Stimulated activated naive CD8-positive, alpha-beta T cell treated with anti-CD3 and anti-CD28 coated beads, Interleukin-15, amount 100 ng/mL, for 72 hours (primary cell): ENCODE data around the gene YARS1.

Source experiments
- ATAC-seq: fragments of 150-1000 bp; cut with Tn5 transposase; 2 replicates; pipeline ENCODE4 v1.10.0; 2021; ENCODE audit warnings: mild to moderate bottlenecking, moderate library complexity
- DNase-seq, 2 donors: peaks; one replicate each; pipeline ENCODE4 v3.0.0; 2021 to 2022
- H3K27ac Mint-ChIP-seq, 2 donors: one replicate each; pipeline ENCODE4 v1.8.0; 2022; ENCODE audit warnings: mild to moderate bottlenecking in 2 of 2, mixed read lengths in 2 of 2, moderate library complexity in 2 of 2
- H3K27me3 Mint-ChIP-seq: one replicate; pipeline ENCODE4 v1.8.0; 2022; ENCODE audit warnings: mixed read lengths
- H3K4me1 Mint-ChIP-seq: one replicate; pipeline ENCODE4 v1.8.0; 2022; ENCODE audit warnings: mild to moderate bottlenecking, mixed read lengths
- H3K4me3 Mint-ChIP-seq, 2 donors: one replicate each; pipeline ENCODE4 v1.8.0; 2022; ENCODE audit warnings: mild to moderate bottlenecking in 2 of 2, mixed read lengths in 2 of 2, moderate library complexity in 1 of 2
- H3K9me3 Mint-ChIP-seq, 2 donors: one replicate each; pipeline ENCODE4 v1.8.0; 2022; ENCODE audit warnings: mixed read lengths in 2 of 2

The YARS1 gene

DNA sequence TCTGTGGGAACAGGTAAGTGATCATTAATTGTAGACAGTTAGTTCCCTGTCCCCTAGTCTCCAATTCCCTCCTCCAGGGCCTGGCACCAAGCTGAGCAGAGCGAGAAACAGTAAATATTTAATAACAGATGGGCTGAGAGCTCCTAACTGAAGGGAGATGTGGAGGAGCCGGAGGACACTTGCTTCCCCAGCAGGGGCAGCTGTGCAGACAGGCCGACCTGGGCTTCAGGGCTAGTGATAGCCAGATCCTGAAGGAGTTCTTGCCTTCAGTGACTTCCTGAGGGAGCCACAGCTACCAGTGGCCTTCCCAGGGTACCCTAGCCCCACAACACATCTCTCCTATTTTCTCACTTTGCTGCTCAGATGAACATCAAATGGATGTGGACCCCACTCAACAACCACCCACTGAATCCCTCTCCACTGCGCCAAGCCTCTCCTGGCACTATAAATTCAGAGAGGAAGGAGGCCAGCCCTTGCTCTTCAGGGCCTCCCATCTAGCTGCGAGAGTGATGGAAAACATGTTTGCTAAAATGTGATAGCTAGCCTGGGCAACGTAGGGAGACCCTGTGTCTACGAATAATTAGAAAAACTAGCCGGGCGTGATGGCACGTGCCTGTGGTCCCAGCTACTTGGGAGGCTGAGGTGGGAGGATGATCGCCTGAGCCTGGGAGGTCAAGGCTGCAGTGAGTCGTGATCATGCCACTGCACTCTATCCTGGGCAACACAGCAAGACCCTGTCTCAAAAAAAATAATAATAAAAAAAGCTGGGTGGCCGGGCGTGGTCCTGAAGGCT is 87.7 kb downstream of the YARS1 start:
- Mint-ChIP-seq H3K4me1 (peaks cover 20% of the 10 kb centered on the region), H3K27me3 (peaks cover 10% of the 10 kb centered on the region), H3K27ac (no peak overlapping the region), H3K4me3 (no peak overlapping the region), H3K9me3 (no peaks in the 10 kb centered on the region)
- ATAC-seq (no peak), DNase-seq (no peak)

GRCh38 chr1:32728413-32729077 is 88.6 kb downstream of the YARS1 start:
- Mint-ChIP-seq H3K4me3 (no peak overlapping the region), H3K9me3 (no peaks in the 10 kb centered on the region), H3K4me1 (peaks cover 16% of the 10 kb centered on the region), H3K27ac (no peak overlapping the region), H3K27me3 (peaks cover 13% of the 10 kb centered on the region)
- no peak for DNase-seq
- no peak for ATAC-seq

DNA sequence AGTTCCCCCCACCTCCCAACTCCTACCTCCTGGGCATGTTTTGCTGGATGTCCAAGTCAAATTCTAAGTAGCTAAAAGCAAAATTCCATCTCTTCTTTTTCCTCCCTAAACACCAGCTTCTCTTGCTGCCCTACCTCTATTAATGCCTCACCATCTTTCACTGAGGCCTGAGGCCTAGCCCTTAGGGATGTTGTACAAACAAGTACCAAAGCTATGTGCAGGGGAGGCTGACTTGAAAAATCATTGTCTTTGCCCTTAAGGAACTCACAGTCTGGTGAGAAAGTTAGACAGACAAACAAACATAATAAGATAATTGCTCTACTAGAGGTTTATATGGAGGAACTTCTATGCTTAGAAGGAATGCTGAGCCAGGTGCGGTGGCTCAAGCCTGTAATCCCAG is 89.3 kb downstream of the YARS1 start:
- Mint-ChIP-seq H3K27me3 (peaks cover 13% of the 10 kb centered on the region), H3K27ac (no peak overlapping the region), H3K4me1 (peaks cover 16% of the 10 kb centered on the region), H3K4me3 (no peak overlapping the region), H3K9me3 (no peaks in the 10 kb centered on the region)
- no peak for ATAC-seq
- DNase-seq: no peak

DNA sequence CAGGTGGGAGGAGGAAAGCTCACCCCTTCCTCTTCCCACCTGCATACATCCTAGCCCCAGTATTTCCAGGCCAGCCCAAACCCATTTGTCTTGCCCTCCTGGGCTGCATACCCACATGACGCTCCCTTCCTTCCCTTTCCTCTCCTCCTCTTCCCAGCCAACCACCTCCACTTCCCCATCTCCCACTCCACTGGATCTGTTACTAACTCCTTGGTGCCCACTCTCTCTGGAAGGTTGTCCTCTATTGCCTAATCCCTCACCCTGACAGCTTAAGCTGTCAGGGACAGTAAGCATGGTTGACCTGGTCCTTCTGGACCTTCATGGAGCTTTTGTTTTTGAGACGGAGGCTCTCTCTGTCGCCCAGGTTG is 91.6 kb downstream of the YARS1 start:
- ATAC-seq: no peak
- H3K4me3 Mint-ChIP-seq: no peak overlapping the region
- no peak overlapping the region for H3K27ac Mint-ChIP-seq
- no peaks in the 10 kb centered on the region for H3K9me3 Mint-ChIP-seq
- peaks cover 20% of the 10 kb centered on the region for H3K27me3 Mint-ChIP-seq
- no peak for DNase-seq
- peaks cover 16% of the 10 kb centered on the region for H3K4me1 Mint-ChIP-seq
